CD4-positive, alpha-beta T cell treated with Interferon gamma for 1 hour (primary cell): ENCODE results near the gene FRMD4A.
A peak's percentile ranks its signal among the peaks of the same experiment; 100 is the strongest.
"Not testable (repeated sequence)": the region's sequence is repeated elsewhere in the genome, so short reads cannot be mapped to it uniquely, and the experiment has no call there.

ENCODE experiments used
- DNase-seq: peaks from one replicate; pipeline ENCODE4 v3.0.0-alpha.2; 2020

FRMD4A gene

DNA sequence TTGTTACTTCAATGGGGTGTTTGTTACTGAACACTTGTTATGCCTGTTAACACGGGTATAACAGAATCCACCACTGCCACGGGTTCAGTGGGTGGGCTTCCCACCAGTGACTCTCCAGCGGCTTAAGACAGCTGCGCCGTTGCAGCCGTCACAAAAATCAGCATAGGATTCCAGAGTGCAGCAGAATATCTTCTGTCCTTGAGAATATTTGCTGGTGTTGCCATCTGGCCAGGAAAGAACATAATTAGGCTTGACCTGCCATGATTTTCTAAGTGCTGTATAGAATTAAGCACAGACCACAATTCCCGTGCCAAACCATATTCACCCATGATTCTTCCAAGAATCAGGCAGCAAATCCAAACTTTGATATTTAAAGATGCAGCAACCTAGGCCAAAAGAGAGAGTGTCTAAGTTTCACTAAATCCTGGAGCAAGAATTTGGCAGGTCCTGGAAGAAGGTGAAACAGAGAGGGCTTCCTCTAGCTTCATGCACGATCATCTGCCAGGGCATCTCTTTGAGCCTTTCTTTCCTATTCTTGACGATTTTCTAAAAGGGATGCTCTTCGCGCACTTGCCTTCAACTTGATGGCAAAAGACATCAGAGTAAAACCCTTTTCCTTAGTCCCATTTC, 95.0 kb downstream of the FRMD4A start:
- DNase-seq: no peak

DNA sequence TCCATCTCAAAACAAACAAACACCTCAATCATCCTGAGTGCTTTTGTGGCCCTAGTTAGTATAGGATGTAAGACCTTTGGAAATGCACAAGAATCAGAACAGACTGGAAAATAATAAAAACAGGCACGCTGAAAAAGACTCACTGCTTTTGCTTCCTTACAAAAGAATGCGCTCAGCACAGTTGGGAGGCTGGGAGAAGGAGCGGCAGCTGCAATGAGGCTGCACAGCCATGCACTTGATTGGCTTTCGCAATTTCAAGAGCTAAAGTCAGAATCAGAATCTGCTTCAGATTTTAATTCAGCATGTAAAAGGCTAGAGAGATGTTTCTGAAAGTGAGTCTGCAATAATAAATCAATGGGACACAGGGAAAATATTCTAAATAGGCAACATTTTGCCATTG, 97.2 kb downstream of the FRMD4A start:
- DNase-seq: no peak

DNA sequence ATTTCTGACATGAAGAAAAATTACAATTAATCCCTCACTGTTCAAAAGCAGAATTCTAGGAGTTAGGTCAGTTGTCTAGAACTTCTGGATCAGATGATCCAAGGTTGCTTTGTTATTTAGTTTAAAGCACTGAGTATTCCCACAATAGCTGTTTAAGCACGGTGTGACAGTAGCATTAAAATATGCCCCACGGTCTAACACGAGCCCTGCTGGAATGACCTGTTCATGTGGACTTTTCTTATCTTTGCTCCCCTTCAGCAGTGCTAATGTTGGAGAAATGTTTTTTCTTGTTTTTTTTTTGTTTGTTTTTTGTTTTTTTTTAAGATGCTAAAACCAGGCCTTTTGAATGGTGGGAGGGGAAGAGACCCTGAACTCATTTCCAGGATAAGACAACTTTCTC, 101.9 kb downstream of the FRMD4A start:
- DNase-seq: not testable (repeated sequence)

GRCh38 chr10:14225379-14225778, 105.3 kb downstream of the FRMD4A start:
- no peak for DNase-seq

DNA sequence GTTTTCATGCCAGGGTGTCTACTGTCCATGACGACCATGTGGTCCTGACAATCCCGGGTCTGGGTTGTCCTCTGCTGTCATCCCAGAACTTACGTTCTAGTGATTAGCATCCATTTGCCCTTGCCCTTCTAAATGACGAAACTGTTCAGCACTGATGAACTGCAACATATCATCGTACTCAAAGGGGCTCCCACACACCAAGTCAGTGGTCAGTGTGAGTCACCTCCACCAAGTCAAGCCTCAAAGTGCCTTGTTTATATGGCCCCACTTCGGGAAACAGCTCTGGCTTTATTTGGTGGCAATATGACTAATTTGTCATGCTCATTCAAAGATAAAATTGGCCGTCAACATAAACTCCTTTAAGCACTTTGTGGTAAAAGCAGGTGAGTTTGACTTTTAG, 110.7 kb downstream of the FRMD4A start:
- DNase-seq: no peak

GRCh38 chr10:14219411-14219810, 111.3 kb downstream of the FRMD4A start:
- DNase-seq: no peak

DNA sequence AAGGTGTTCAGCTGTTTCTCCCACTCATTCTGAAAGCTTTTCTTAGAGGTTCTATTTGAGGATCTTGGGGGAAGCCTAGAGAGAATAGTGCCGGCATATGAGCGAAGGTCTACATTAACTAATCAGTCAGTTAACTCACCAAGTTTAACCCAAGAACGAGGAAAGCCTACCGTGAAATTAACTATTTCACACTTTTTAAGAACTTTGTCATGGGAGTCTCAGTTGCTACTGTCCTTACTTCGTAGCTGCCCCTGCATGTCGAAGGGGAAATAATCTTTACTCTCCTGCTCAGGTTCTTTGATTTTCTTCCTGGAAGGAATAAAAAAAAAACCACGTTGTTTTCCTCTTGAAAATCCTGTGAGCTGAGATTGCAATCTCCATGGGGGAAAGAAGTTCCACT, 115.1 kb downstream of the FRMD4A start:
- DNase-seq: no peak

GRCh38 chr10:14213703-14214102, 117.0 kb downstream of the FRMD4A start:
- not testable (repeated sequence) for DNase-seq

- DNase-seq: no peak
Measured at GRCh38 chr10:14211610-14212009, 119.1 kb downstream of the FRMD4A start.

GRCh38 chr10:14208231-14208630, 122.5 kb downstream of the FRMD4A start:
- DNase-seq: no peak

DNA sequence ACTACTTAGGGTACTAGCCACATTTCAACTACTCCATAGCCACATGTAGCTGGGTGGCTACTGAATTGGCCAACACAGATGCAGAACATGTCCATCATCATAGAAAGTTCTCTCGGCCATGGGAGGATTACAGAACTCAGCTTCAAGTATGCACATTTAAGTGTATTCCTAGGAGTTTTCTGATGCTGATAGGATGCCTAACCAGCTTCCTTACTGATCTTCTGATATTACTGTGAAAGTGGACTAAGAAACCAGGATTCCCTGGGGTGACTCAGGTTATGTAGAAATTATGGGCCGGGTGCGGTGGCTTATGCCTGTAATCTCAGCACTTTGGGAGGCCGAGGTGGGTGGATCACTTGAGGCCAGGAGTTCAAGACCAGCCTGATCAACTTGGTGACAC, 125.5 kb downstream of the FRMD4A start:
- DNase-seq: no peak

- DNase-seq: no peak
Measured at GRCh38 chr10:14200698-14201544, 129.8 kb downstream of the FRMD4A start.

- DNase-seq: not testable (repeated sequence)
Measured at GRCh38 chr10:14199098-14199497, 131.6 kb downstream of the FRMD4A start.

- no peak for DNase-seq
Measured at GRCh38 chr10:14198078-14198477, 132.6 kb downstream of the FRMD4A start.

DNA sequence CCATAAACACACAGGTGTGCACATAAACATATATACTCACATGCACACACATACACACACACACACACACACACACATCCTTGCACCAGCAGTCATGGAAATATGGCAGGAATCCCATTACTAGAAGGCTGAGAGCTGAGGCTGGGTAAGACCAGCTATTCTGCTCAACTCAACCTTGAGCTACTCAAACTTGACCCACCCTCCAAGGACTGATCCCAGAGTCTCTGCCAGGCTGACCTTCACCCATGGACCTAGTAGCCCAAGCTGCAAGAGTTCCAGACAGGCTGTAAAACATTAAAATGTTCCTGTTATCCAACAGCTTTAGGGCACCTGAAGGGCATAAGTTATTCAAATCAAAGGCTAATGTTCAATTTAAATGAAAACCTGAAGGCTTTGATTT, 134.6 kb downstream of the FRMD4A start:
- no peak for DNase-seq

DNA sequence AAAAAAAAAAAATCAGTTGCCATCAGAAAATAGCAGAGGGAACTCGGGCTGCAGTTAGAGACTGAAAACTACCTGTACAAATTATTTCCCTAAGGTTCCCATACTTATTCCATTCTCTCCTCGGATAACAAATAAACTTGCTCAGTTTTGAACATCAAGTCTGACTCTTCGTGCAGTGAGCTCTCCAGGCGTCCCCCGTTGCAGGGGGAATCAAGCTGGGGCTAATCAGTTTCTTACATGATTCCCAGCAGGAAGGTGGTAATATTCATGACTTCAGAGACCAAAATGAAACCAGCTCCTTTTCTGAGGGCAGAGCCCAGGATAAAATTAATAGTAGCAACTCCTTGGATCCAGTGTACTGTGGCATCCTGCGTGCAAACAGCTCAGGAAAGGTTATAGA, 135.3 kb downstream of the FRMD4A start:
- DNase-seq: no peak

- no peak for DNase-seq
Measured at GRCh38 chr10:14192746-14193145, 138.0 kb downstream of the FRMD4A start.

GRCh38 chr10:14191871-14192270, 138.9 kb downstream of the FRMD4A start:
- DNase-seq: no peak

DNA sequence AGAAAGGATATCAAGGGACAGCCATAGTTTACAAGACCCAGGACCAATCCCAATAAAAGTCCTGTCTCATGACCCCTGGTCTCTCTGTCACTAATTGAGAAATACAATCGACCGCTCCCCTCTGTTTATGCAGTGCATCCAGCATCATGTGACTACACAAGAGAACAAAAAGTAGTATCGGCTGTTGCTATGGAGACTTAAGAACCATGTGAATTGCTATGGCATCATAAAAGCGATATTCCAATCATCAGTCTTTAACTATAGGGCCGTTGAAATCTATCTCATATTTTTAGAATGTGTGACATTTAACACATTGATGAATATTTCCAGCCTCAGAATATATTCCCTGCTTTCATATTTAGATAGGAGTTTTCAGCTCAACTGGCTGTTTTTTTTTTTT, 139.3 kb downstream of the FRMD4A start:
- no peak for DNase-seq

GRCh38 chr10:14190702-14191101, 140.0 kb downstream of the FRMD4A start:
- DNase-seq: no peak

DNA sequence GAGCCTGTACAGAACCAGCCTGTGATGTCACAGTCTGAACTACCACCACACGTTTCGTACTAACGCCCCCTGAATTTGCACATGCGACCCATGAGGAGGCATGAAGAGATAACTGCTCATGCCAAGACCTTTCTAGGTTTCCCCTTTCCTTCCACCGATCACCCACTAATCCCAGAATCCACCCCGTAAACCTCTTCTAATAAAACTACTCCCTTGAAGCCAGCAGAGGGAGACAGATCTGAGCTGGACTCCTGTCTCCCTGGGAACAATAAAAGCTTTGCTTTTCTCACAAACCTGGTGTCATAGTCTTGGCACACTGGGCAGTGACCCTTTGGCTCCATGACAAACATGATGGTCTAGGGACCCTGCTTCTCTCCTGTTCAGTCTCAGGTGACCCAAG, 144.5 kb downstream of the FRMD4A start:
- no peak for DNase-seq

DNA sequence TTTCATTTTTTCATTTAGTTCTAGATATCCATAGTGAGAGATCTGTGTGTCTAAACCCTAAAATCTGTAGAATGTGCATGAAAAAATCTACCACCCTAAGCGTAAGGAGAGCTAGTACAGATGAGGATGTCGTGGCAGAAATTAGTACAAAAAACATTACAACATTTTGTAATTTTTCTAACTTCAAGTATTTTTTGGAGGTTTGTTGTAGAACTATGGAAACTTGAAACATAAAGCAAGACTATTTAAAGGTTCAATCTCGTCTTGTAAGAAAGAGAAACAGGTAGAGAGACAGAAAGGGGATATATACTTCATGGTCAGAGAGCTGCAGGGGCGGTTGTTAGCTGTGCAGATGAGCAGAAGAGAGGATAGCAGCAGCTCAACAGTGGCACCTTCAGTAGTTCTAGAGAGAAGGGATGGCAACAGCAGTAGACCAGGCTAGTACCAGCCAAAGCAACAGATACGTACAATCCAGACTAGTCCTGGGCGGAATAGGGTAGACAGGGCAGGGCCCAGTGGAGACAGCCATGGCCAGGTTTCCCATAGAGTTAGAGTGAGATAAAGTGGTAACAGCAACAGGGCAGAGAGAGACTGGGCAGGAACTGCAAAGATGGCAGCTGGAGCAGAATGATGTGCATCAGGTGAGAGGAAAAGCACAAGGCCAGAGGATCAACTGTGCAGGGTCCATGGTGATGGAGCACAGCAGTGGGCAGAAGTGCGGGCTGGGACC, 145.2 kb downstream of the FRMD4A start:
- peak; percentile 67 for DNase-seq

DNA sequence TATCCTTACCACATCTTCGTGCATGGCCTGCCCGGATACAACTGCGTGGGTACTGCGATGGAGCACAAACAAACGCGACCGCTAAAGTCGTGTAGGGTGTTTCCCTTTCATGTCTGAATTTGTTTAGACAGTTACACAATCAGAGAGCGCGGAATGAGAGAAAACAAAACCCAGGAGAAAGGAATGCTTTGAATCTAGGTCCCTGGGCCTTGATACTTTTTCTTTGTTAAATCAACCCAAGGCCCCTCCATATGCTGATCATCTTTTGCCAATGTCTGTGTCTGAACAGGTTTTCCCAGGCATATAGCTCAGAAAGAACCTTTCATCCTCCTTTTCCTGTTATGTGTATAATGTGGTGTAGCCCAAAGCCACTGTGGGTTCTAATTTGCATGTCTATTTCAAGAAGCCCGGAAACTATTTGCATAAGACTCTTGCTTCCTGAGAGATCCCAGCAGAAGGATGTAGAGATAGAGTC, 145.8 kb downstream of the FRMD4A start:
- DNase-seq: peak; percentile 66

GRCh38 chr10:14182781-14183180, 147.9 kb downstream of the FRMD4A start:
- no peak for DNase-seq
